Measurements from ENCODE around the gene GAS5. TPM values are rescaled to one million over a fixed set of nuclear protein-coding genes. Genes with fewer than 3 reads are reported as not detected.
"Not testable (repeated sequence)": the region's sequence is repeated elsewhere in the genome, so short reads cannot be mapped to it uniquely, and the experiment has no call there.

The GAS5 gene
- total RNA-seq, 1 donor = 453 TPM

DNA sequence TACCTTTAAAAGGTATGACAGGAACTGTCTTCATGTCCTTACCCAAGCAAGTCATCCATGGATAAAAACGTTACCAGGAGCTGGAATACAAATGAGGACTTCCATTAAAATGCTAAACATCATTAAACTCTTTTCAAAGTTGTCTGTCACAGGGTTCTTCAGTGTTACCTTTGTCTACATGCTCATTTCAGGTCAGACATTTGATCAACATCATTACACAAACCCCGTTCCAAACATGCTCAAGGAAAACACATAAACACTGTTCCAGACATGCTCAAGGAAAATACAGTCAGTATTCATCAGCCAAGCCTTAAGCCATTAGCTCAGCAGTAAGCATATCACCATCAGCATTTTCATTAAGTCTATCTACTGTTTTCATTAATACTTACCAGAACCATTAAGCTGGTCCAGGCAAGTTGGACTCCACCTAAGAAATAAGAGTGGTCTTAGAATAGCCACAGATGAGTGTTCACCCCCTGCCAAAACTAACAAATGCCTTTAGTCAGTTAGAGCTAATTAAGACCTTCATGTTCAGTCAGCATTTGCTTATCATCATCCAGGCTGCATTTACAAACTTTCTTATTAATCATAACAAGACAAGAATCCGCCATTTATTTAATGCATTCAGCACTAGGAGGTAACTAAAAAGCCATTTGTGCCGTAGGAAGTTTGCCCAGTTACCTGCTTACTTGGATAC is 2.2 kb downstream of the GAS5 start:
- peak overlapping the region; percentile 97 for H3K4me3 ChIP-seq (ENCODE audit: low read depth, low read length)
- TF ChIP-seq, protein P1, sequence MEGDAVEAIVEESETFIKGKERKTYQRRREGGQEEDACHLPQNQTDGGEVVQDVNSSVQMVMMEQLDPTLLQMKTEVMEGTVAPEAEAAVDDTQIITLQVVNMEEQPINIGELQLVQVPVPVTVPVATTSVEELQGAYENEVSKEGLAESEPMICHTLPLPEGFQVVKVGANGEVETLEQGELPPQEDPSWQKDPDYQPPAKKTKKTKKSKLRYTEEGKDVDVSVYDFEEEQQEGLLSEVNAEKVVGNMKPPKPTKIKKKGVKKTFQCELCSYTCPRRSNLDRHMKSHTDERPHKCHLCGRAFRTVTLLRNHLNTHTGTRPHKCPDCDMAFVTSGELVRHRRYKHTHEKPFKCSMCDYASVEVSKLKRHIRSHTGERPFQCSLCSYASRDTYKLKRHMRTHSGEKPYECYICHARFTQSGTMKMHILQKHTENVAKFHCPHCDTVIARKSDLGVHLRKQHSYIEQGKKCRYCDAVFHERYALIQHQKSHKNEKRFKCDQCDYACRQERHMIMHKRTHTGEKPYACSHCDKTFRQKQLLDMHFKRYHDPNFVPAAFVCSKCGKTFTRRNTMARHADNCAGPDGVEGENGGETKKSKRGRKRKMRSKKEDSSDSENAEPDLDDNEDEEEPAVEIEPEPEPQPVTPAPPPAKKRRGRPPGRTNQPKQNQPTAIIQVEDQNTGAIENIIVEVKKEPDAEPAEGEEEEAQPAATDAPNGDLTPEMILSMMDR (IDR thresholded peaks at IDR 0.05; ENCODE audit: insufficient read depth, low read length) = no peak
- DNase-seq (ENCODE audit: low read depth) = no peak

GRCh38 chr1:173864179-173864867 is 3.5 kb downstream of the GAS5 start:
- no peak for DNase-seq (ENCODE audit: low read depth)
- TF ChIP-seq, protein P1 (IDR thresholded peaks at IDR 0.05; ENCODE audit: insufficient read depth, low read length) = no peak
- peak overlapping the region; percentile 97 for H3K4me3 ChIP-seq (ENCODE audit: low read depth, low read length)

DNA sequence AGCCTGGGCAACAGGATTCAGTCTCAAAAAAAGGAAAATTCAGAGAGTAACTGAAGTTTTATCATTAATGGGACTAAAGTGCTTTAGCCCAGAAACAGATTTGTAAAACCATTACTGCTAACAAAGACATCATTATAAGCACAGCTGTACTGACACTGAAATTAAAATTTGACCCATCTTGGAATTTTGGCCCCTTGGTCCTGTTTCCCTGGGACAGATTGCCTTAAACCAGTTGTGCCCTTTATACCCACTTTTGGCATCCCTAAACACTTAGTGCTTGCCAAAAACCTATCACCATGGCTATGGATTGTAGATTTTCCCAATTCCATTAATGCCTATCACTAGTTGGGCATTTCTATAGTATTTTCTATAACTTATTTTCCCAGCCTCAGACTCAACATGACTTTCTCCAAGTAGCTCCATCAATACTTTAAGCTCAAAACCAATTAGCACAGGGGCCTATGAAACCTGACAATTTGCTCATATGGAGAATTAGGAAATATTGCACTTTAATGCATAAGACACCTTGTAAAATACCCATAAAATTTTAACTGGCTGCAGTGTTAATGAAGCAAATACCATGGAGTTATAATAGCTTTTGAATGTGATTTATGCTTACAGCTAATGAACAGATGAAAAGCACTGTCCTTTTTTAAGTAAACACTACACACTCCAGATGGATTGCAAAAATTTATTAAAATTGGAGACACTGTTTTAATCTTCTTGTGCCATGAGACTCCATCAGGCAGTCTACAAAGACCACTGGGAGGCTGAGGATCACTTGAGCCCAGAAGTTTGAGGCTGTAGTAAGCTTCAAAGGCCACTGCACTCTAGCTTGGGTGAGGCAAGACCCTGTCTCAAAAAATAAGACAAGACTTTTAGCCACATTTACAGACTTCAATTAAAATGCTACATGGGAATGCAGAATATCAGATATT is 4.3 kb downstream of the GAS5 start:
- DNase-seq (ENCODE audit: low read depth) = no peak
- no peak overlapping the region for H3K4me3 ChIP-seq (ENCODE audit: low read depth, low read length)
- TF ChIP-seq, protein P1 (IDR thresholded peaks at IDR 0.05; ENCODE audit: insufficient read depth, low read length) = no peak

- no peak for DNase-seq (ENCODE audit: low read depth)
- TF ChIP-seq, protein P1 (IDR thresholded peaks at IDR 0.05; ENCODE audit: insufficient read depth, low read length) = no peak
- no peak overlapping the region for H3K4me3 ChIP-seq (ENCODE audit: low read depth, low read length)
These were observed 5.0 kb downstream of the GAS5 start for GRCh38 chr1:173862769-173863223.

DNA sequence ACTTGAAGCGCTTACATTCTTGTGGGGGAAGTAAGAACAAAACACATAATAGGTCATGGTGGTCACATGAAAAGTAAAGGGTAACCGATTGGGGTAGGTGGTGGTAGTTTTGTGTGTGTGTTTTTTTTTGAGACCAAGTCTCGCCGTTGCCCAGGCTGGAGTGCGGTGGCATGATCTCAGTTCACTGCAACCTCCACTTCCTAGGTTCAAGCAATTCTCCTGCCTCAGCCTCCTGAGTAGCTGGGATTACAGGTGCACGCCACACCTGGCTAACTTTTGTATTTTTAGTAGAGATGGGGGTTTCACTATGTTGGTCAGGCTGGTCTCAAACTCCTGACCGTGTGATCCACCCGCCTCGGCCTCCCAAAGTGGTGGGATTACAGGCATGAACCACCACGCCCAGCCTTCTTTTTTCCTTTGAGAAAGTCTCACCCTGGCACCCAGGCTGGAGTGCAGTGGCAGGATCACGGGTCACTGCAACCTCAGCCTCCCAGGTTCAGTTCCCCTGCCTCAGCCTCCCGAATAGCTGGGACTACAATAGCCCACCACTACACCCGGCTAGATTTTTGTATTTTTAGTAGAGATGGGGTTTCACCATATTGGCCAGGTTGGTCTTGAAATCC is 5.5 kb downstream of the GAS5 start:
- DNase-seq (ENCODE audit: low read depth) = not testable (repeated sequence)

GRCh38 chr1:173861731-173862145 is 6.1 kb downstream of the GAS5 start:
- H3K4me3 ChIP-seq (ENCODE audit: low read depth, low read length) = no peak overlapping the region
- no peak for DNase-seq (ENCODE audit: low read depth)
- TF ChIP-seq, protein P1 (IDR thresholded peaks at IDR 0.05; ENCODE audit: insufficient read depth, low read length) = no peak

More for the DNA sequence above, 5.5 kb downstream of the GAS5 start:
- H3K4me3 ChIP-seq (ENCODE audit: low read depth, low read length) = not testable (repeated sequence)
